Renal pelvis (tissue), 4 donors: Measurements from ENCODE around the gene UBL7. TPM values are rescaled to one million over a fixed set of nuclear protein-coding genes. Genes with fewer than 3 reads are reported as not detected.

ENCODE experiments used
- DNase-seq: peaks from one replicate; pipeline ENCODE4 v3.0.0-alpha.2; 2013
- polyA plus RNA-seq, 3 donors: library from polyadenylated mRNA; unstranded; fragments of 120-200 nt; gene quantifications; one replicate each; pipeline ENCODE4 v1.2.1, GENCODE V29; 2013; ENCODE audit not compliant: insufficient read length in 3 of 3

The UBL7 gene
- polyA plus RNA-seq, 3 donors = 59.5 to 73.3 (median 64.7) TPM

DNA sequence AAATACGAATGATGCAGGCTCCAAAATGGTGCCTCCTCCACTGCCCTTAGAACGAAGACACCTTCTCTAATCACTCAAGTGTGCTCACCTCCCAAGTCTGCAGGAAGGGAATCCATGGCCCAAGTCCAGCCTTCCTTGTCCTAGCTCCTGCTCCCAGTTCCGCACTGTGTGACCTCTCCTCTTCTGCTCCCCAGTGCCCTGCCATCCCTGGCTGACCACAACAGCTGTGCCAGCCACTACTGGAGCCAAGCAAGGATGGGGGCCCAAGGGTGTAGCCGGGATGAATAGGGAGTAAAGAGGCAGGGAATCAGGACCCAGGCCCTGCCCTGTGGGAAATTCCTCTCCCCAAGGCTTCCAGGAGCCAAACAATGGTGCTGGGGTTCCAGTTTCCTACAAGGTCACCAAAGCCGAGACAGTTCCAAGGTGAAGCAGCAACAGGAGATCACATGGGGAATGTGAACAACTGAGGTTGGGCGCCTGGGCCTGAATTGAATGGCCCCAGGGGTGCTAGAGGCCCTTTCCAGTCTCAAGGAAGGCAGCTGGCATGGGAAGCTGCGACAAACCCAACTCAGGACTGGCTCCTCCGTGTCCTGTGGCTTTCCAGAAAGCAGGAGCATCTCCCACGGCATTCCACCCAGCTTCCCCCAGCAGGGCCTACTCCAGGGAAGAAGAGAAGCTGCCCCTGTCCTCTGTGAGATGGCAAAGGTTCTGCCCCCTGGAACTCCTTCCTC lies 47.4 kb downstream of the UBL7 start:
- no peak for DNase-seq

DNA sequence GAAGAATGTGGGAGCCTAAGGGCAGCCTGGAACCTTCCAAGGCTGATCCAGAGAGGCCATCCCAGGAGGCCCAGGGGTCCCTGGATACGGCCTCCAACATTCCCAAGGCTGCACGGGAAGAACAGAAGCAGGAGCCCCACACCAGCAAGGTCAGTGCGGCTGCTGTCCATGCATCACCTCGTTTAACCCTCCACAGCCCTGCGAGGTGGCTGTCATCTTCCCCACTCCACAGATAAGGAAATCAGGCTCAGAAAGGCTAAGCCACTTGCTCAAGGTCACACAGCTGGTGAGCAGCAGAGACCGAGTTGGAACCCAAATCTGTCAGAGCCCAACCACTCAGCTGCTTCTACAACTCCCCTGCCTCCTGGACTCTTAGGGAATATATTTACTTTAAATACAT lies 48.8 kb downstream of the UBL7 start:
- no peak for DNase-seq

DNA sequence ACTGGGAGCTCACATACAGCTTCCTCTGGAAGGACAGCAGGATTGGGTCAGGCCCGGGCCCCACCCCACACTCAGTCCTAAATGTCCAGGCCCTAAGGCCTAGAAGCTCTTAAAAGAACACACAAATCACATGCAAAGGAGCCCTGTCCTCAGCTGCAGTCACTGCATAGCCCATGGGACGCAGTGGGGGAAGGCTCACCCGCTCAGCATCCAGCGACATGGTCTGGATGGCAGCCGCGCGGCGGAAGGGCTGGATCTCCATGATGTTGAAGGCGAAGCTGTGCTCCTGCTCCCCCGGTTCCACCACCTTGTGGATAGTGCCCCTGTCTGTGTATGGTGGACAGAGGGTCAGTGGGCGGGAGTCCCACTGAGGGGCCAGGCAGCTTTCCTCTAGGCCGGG lies 49.3 kb downstream of the UBL7 start:
- DNase-seq = no peak

DNA sequence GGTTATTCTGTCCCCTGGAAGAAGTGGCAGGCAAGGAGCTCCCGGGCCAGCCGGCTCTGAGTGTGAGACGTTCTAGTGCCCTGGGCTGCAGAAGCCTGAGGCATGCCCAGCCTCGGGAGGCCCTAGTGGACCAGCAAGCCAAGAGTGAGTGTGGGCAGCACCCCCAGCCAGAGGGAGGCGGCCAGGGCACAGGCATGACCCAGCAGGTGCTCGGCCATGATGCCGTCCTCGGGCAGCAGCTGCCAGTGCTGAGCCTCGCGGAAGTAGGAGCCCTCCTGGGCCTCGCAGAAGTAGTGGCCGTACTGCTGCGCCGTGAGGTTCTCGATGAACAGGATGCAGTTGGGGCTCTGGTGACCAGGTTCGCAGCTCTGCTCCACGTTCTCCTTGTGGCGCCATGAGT lies 50.5 kb downstream of the UBL7 start:
- DNase-seq = no peak

DNA sequence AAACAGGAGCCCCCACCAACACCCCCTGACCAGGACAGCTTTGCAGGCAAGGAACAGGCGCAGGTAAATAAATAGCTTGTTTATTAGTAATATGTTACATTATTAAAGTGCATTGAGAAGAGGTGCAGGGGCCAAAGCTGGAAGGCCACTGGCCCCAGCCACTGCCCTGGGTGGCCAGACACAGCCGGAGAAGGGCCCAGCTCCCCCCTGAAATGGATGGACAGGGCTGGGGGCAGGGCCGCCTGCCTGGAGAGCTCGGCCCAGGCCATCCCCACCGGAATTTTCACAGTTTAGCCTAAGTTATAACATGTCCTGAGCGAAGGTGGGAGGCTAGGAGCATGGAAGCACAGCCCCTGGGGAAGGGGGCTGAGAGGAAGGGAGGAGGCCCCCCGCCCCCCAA lies 51.7 kb downstream of the UBL7 start:
- DNase-seq = no peak

DNA sequence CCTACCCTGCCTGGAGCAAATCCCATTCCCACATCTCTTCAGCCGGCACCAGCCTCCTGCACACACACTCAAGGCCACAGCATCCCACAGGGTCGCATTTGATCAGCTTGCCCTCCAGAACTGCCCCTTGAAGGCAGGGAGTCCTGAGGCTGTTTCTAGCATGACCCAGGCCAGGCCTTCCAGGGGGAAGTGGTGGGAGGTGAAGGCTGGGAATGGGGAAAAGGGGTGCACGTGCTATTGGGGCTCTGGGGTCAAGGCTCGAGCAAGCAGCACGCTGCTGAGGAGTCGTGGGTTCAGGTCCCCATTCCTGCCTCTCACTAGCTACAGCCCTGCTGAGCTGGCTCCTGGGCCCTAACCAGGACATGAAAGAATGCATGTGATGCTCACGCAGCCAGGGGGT lies 52.1 kb downstream of the UBL7 start:
- DNase-seq = no peak

DNA sequence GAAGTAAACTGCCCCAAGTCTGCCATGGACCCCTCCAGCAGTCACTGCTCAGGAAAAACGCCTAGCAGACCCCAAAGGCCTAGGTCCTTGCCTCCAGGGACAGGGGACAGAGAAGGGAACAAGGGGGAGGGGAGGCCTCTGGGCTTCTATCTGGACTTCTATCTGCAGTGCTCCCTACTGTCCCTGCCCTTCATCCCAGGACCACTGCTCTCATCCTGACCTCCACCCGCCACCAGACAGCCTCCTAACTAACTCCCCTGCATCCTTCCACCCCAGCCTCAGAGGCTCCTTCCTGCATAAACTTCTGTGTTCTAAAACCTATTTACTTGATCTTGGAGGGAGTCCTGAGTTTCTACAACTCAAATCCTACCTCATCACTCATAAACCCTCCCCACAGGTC lies 52.6 kb downstream of the UBL7 start:
- DNase-seq = no peak

DNA sequence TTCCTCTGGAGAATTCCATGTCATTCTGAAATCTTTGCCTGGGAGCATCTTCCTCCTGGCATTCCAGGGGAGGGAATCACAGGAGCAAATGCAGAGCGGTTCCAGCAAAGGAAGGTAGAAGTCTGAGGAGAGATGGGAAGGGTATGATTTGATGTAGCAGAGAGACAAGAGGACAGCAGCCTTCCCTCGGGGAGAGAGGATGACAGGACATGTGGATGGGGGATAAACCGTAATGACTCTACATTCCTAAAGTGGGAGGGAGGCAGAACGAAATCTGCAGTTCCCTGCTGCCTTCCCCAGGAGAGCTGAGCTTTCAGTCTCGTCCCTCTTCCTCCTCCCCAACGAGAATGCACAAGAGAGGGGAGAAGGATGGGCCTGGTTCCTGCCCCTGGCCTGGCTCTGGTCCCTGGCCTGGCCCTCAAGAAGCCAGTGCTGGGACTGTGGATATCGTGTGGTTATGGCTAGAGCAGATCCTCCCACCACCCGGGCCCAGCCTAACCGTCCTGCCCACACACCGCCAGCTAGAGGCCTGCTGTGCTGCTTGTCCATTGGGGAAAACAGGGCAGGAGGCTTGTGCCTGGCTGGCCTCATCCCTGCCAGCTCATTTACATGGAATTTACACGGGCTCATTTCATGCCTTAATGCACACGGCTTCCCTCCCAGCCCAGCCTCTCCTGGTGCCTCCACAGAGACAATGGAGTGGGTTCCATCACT lies 53.8 kb downstream of the UBL7 start:
- peak; percentile 71 for DNase-seq

DNA sequence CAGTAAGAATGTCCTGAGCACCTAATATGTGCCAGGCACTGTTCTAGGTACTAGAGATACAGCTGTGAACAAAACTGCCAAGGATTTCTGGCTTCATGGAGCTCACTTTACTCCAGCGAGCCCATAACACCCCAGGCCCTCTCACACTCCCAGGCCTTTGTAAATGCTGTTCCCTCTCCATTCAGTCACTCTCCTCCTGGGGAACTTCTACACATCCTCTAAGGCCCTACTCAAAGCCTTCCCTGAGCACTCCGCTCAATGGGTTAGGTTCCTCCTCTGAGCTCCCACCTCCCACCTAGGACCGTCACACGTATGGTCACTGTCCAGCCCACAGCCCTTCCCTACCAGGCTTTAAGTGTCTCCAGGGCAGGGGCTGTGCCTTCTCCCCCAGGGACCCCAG lies 54.4 kb downstream of the UBL7 start:
- DNase-seq = no peak

DNA sequence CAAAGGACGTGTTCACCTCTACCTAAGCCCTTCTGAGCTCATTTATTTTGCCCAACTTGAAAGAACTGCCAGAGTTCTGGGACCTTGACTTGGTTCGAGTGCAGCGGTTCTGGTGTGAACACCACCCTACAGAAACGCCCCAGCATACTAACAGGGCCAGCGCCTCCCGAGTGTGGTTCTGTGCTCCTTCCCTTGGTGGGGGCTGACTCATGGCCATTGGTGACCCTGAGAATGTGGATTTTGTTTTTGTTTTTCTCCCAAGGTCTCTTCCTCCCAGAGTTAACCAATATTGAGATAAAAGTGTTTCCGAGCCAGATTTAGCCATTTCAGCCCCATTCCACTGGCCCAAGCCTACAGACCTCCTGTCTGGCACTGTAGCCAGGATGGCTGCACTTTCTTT lies 55.1 kb downstream of the UBL7 start:
- DNase-seq = no peak

DNA sequence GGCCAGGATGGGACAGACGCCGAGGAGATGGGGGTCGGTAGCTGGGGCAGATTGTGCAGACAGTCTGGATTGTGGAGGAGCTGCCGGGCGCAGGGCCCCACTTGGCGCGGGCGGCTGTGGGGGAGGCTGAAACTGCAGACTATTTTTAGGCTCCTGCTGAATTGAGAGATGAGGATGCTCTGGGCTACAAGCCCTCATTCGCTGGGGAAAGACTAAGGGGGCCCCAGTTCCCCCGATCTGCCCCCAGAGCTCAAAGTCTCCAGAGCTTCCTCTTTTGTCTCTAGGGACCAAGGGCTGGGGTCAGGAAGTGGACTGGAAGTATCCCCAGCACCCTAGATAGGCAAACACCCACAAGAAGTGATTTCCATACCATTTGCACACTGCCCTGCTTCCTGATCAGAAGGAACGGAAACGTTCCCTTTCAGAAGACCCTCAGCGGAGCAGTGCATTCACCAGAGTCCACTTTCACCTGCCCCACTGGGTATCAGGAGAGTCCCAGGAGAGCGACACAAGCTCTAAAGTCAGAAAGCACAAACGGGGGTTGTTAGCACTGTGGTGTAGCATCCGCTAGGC lies 56.9 kb downstream of the UBL7 start:
- DNase-seq = no peak

DNA sequence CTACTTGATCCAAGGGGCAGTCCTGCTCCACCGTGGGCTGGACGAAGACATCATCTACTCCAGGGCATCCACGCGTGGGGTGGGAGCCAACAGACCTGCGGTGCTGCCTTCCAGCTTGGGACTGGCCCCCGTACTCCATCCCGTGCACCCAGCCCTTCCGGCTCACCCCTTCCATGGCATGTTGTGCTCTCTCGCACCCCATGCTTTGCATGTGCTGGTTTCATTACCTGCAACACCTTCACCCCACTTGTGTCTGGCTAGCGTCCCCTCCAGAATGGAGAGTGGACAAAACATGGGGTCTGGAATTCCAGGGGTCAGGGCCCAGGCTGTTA lies 57.4 kb downstream of the UBL7 start:
- DNase-seq = no peak

DNA sequence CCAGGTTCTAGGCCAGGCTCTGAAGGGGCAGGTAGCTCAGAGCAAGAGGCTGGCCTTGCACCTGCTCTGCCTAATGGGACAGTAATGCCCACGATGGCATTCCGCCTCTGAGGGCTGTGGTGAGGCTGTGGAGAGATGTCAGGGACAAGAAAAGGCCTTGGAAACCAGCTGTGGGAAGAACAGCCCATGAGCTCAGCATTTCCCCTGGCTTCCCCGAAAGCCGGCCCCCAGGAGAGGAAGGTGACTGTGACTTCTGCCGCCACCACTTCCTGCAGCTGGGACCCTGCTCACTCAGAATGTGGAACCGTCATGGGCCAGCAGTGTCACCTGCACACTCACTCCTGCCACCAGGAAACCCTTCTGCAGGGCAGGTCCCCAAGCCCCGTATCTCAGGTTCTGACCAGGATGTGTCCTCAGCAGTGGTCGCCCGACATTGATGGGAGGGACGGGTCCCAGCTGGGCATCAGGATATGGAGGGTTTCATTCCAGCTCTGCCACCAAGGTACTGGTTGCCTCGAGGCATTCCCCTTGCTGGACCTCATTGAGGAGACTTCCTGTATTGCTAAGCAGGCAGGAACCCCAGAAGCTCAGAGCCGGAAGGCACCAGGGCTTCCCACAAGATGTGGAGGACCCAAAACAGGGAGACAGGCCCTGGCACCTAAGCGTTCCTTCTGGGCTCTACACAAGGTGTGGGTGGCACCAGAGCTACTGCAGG lies 57.9 kb downstream of the UBL7 start:
- DNase-seq = no peak

DNA sequence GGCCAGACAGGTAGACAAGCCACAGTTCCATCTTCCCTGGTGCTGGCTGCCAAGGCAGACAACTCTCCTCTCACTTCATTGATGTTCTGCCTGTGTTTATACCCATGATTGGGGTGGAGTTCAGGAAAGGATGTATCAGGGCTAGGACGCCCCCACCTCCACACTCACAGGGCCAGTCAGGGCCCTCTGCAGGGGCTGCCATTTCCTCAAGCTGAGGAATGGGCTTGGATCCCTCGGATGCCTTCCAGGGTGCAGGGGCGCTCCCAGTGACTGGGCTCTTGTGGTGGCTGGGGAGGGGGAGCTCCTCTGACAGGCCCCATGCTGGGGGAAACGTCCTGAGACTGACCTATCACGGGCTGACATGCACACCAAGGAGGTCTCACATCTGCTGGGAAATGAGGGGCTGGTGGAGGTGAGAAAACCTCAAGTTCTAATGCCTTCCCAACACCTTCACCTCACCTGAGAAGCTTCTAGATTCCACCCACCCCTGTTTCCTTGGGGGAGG lies 58.6 kb downstream of the UBL7 start:
- no peak for DNase-seq

DNA sequence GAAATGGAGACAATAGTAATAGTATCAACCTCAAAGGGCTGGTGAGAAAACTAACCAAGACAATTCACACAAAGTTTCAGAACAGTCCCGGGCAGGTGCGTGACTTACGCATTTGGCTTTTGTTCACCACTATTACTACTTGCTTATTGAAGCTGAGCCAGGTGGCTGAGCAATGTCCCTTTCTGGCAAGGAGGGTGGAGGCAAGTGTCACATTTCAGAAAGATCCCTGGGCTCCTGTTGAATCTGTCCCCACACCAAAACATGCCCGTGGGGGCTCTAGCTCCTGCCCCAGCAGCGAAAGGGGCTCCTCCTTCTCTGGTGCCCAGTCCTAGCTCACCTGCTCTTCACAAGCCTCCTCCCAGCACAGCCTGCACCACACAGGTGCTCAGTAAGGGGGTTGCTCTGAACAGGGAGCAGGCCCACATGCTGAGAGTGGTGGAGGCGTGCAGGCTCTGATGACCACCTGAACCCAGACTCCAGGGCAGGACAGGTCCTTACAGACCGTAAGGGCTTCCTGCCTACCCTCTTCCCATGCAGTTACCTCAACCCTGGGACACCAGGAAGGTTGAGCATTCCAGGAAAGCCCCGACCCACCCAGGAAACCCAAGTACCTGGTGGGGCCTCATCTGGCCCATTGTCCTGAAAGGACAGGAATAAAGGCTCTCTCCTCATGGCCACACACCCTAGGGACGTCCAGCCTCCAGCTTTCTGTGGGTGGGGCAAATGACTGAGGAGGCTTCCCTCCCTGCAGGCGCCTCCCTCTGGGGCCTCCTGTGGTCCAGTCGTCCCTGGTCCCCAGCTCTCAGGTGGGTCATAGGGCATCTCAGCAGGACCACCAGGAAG lies 59.8 kb downstream of the UBL7 start:
- no peak for DNase-seq

DNA sequence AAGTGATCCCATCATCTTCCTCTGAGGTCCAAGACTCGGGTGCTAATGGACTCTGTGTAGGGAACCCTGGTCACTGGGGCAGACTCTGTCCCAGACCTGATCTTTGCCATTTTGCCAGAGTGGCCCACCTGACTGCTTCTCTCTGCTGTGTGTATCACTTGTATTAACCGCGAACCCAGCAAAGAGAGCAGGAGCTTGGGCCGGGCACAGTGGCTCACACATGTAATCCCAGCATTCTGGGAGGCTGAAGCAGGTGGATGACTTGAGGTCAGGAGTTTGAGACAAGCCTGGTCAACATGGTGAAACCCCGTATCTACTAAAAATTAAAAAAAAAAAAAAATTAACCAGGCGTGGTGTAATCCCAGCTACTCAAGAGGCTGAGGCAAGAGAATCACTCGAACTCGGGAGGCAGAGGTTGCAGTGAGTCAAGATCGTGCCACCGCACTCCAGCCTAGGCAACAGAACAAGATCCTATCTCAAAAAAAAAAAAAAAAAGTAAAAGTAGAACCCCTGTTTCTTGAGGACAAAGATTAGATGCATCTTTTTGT lies 60.6 kb downstream of the UBL7 start:
- DNase-seq = no peak

DNA sequence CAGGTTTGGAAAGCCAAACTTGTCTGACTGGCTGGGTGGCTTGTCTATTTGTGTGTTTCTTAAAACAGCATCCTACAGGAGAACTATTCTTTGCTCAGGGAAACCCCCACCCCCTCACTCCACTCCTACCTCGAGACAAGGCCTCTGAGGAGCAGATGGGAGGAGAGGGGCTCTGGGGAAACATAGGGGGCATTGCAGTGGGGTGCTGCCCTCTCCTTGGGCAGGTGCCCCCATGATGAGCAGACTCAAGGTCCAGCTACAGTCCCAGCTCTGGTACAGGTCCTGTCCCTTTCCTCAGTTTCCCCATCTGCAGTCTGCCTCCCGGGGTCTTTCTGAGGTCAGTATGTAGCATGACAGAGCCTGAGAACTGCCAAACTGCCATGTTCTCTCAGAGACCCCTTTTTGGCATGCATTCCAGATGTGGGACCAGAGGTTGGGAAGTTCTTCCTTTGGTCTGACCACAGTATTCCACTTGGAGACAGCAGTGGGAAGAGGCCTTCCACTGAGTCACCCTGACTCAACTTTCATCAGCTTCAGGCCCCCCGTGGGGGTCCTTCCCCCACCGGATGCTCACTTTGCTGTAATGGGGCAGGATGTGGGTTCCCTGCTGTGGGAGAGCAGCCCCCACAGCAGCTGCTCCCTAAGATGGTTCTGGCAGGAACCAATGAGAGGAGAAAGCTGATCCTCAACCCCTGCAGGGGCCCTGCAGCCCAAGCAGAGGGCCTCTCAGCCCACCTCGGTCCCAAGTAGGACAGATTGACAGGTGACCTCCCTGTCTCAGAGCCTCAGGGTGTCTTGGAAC lies 61.2 kb downstream of the UBL7 start:
- DNase-seq = no peak

DNA sequence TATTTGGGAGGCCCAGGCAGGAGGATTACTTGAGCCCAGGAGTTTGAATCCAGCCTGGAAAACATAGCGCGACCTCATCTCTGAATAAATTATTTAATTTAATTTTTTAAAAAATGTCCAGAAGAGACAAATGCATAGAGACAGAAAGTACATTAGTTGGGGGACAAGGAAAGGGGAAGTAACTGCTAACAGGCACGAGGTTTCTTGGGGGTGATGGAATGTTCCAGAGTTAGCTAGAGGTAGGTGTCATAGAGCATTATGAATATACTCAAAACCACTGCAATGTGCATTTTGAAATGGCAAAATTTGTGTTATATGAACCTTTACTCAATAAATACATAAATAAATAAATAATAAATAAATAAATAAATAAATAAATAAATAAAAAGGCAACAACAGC lies 61.9 kb downstream of the UBL7 start:
- DNase-seq = no peak

DNA sequence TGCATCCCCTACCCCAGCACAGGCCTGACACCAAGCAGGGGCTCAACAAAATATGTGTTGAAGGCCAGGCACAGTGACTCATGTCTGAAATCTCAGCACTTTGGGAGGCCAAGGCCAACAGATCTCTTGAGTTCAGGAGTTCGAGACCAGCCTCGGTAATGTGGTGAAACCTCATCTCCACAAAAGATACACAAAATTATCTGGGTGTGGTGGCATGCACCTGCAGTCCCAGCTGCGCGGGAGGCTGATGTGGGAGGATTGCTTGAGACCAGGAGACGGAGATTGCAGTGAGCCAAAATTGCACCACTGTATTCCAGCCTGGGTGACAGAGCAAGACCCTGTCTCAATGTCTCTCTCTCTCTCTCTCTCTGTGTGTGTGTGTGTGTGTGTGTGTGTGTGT lies 62.8 kb downstream of the UBL7 start:
- no peak for DNase-seq

DNA sequence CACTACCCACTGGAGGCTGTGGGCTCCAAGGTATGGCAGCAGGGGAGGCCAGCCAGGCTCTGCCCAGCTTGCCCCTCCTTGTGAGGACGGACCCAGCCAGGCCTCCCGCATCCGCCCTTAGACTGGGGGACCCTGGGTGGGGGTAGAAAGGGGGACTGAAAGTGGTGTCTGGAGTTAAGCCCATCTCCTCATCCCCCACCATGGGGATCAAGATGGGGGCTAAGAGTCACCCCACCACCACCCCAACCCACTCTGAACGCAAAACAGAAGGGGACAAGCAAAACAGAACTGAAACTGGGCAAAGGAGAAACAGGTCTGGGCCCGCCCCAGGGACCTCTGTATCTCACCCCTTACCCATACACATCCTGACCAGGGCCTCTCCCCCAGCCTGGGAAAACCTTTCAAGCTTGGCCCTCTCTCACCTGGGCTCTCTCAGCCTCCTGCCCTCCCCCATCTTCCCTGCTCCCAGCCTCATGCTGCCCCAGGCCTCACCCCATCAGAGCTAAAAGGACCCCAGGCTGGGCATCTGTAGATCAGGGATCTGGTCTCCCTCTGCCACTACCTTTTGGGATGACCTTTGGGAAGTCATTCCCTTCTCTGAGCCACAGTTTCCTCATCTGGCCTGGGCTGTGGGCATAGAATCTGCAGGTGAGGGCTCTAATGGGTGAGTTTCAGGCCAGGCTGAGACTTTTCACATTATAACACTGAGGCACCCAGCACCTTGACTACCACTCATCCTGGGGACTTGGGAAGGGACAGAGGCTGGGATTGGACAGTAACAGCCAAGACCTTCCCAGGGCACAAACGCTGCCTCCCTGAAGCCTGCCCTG lies 63.5 kb downstream of the UBL7 start:
- DNase-seq = no peak
